ENCODE results near the gene FBXL22.
"Not testable (repeated sequence)": the region's sequence is repeated elsewhere in the genome, so short reads cannot be mapped to it uniquely, and the experiment has no call there.

Gene FBXL22

GRCh38 chr15:63620760-63621159 is 23.6 kb downstream of the FBXL22 start:
- not testable (repeated sequence) for H3K9me3 Mint-ChIP-seq, H3K27ac Mint-ChIP-seq, H3K4me3 Mint-ChIP-seq, H3K27me3 Mint-ChIP-seq, H3K4me1 Mint-ChIP-seq
- peaks cover 19% of the 10 kb centered on the region for H3K36me3 Mint-ChIP-seq

DNA sequence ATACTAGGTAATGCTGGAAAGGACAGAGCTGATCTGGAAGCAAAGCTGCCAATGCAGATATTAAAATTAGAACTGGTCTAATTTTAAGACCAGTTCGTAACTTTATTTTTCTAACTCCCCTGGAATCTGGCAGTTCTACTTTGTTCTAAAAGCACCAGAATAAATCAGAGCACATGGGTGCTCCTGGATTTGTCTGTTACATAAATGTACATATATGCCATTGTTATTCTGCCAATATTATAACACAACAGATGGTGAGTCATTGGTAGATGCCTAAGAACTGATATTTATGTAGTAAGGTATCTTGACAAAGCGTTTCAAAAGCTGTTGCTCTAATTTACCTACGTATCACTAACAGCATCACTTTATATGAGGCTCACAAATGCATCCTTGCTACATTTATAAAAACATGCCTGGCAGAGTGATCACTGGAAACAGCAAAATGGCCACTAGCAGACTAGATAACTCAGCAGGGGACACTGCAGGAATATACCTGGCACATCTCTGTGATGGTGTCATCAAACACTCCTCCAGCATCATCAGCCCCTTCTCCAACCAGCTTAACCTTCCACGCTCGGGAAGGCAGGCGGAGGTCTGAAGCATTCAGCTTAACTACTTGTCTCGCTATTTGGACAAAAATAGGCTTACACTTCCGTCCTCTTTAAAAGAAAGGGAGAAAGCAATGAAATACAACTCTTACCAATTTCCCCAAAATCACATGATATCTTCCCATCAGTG is 26.2 kb downstream of the FBXL22 start:
- Mint-ChIP-seq H3K9me3 (no peaks in the 10 kb centered on the region), H3K4me1 (no peaks in the 10 kb centered on the region), H3K27ac (no peak overlapping the region), H3K4me3 (no peak overlapping the region), H3K27me3 (no peaks in the 10 kb centered on the region), H3K36me3 (peaks cover 20% of the 10 kb centered on the region)

- Mint-ChIP-seq H3K27ac (no peak overlapping the region), H3K36me3 (peaks cover 16% of the 10 kb centered on the region), H3K4me1 (no peaks in the 10 kb centered on the region), H3K4me3 (no peak overlapping the region), H3K27me3 (no peaks in the 10 kb centered on the region), H3K9me3 (no peaks in the 10 kb centered on the region)
Observed at GRCh38 chr15:63626955-63627354, 29.8 kb downstream of the FBXL22 start.

DNA sequence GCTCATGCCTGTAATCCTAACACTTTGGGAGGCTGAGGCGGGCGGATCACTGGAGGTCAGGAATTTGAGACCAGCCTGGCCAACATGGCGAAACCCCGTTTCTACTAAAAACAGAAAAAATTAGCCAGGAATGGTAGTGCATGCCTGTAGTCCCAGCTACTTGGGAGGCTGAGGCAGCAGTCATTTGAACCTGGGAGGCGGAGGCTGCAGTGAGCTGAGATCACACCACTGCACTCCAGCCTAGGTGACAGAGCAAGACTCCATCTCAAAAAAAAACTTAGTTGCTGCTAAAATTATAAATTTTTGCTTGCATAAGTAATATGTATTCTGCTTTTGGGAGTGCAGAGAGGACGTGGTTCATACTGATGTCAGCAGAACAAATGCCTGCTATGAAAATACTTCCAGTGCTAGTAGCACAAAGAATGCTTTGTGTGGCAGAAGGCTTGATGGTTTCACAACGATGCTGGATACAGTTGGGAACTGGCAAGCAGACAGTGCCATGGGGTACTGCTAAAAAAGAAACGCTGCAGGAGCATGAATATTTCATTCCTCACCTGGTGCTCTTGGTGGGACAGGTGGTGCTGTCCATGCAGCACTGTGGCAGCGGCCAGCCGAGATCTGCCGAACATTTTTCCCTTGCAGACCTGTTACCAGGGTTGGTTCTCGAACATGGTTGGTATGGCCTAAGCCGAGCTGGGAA is 31.1 kb downstream of the FBXL22 start:
- Mint-ChIP-seq H3K9me3 (no peaks in the 10 kb centered on the region), H3K4me1 (no peaks in the 10 kb centered on the region), H3K27ac (no peak overlapping the region), H3K4me3 (no peak overlapping the region), H3K27me3 (no peaks in the 10 kb centered on the region), H3K36me3 (peaks cover 18% of the 10 kb centered on the region)

DNA sequence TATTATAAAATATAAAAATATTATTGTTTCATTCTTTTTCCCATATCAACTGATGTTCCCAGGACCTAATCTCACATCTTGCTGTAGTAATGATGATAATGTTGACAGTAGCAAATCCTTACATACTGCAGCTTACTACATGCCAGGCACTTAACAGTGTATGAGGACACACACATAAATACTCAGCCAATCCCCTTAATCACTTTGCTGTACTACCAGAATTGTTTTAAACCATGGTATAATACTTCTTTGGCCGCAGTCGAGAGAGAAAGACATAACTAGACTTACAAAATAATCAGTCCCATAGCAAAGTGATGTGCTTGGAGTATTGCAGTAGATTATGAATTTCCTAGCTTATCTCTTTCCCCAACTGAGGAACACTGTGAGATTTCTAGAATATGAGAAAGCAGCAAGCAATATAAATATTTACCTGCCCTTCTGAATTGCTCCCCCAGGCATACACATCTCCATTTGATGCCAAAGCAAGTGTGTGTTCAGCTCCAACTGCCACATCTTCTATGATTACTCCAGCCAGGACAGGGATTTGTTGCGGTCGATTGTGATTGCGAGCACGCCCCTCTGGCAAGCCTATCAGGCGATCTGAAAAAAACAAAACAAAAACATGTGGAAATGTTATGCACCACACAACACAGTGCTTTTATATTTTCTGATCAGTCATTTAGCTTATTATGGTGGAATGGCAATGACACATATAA is 33.0 kb downstream of the FBXL22 start:
- Mint-ChIP-seq H3K27ac (peak overlapping the region; percentile 71), H3K4me3 (no peak overlapping the region), H3K9me3 (no peaks in the 10 kb centered on the region), H3K27me3 (no peaks in the 10 kb centered on the region), H3K4me1 (no peaks in the 10 kb centered on the region), H3K36me3 (peaks cover 20% of the 10 kb centered on the region)

- Mint-ChIP-seq H3K27me3 (no peaks in the 10 kb centered on the region), H3K4me1 (peaks cover 6% of the 10 kb centered on the region), H3K9me3 (no peaks in the 10 kb centered on the region), H3K4me3 (no peak overlapping the region), H3K27ac (no peak overlapping the region), H3K36me3 (peaks cover 18% of the 10 kb centered on the region)
Observed at GRCh38 chr15:63633312-63633711, 36.1 kb downstream of the FBXL22 start.

GRCh38 chr15:63634154-63634553 is 37.0 kb downstream of the FBXL22 start:
- no peak overlapping the region for H3K27ac Mint-ChIP-seq

GRCh38 chr15:63636518-63637061 is 39.4 kb downstream of the FBXL22 start:
- Mint-ChIP-seq H3K27ac (peak overlapping the region; percentile 17), H3K4me1 (peaks cover 13% of the 10 kb centered on the region), H3K27me3 (no peaks in the 10 kb centered on the region), H3K4me3 (no peak overlapping the region), H3K9me3 (no peaks in the 10 kb centered on the region), H3K36me3 (peaks cover 21% of the 10 kb centered on the region)

More at GRCh38 chr15:63634154-63634553, 37.0 kb downstream of the FBXL22 start:
- no peaks in the 10 kb centered on the region for H3K9me3 Mint-ChIP-seq
- H3K36me3 Mint-ChIP-seq, result peaks cover 18% of the 10 kb centered on the region
- peaks cover 13% of the 10 kb centered on the region for H3K4me1 Mint-ChIP-seq
- no peak overlapping the region for H3K4me3 Mint-ChIP-seq
- no peaks in the 10 kb centered on the region for H3K27me3 Mint-ChIP-seq

- Mint-ChIP-seq H3K27me3 (no peaks in the 10 kb centered on the region), H3K27ac (peak overlapping the region; percentile 63), H3K4me3 (no peak overlapping the region), H3K4me1 (peaks cover 13% of the 10 kb centered on the region), H3K36me3 (peaks cover 12% of the 10 kb centered on the region), H3K9me3 (no peaks in the 10 kb centered on the region)
Observed at GRCh38 chr15:63638839-63639238, 41.7 kb downstream of the FBXL22 start.

DNA sequence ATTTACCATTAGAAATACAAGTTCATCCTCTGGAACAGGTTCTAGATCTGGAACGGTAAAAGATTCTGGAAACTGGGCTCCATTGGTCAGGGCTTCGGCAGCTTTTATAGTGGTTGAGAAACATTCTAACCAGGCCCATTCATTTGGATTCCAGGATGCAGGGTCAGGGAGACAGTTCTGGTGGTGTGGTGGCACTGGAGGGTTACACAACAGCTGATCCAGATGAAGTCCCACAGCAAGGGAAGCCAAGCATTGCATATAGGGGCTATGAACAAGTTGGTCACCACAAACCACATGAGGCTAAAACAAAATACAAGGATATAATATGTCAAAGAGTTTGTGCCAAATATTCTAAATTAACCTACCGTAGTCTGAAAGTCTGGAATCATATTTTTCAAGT is 43.0 kb downstream of the FBXL22 start:
- Mint-ChIP-seq H3K27ac (peak overlapping the region; percentile 72), H3K36me3 (peaks cover 10% of the 10 kb centered on the region), H3K9me3 (no peaks in the 10 kb centered on the region)

More for the DNA sequence above, 43.0 kb downstream of the FBXL22 start:
- H3K4me3 Mint-ChIP-seq, result no peak overlapping the region
- peaks cover 13% of the 10 kb centered on the region for H3K4me1 Mint-ChIP-seq
- H3K27me3 Mint-ChIP-seq, result no peaks in the 10 kb centered on the region

Measured in activated naive CD4-positive, alpha-beta T cell treated with anti-CD3 and anti-CD28 coated beads, Interleukin-2, amount 50 U/mL, for 24 hours (primary cell).